Fibroblast of skin of scalp (primary cell): ENCODE data around the gene OCIAD1.
"Not testable (repeated sequence)": the region's sequence is repeated elsewhere in the genome, so short reads cannot be mapped to it uniquely, and the experiment has no call there.

Experiments used
- DNase-seq: peaks from one replicate; pipeline ENCODE4 v3.0.0-alpha.2; 2013

The OCIAD1 gene

DNA sequence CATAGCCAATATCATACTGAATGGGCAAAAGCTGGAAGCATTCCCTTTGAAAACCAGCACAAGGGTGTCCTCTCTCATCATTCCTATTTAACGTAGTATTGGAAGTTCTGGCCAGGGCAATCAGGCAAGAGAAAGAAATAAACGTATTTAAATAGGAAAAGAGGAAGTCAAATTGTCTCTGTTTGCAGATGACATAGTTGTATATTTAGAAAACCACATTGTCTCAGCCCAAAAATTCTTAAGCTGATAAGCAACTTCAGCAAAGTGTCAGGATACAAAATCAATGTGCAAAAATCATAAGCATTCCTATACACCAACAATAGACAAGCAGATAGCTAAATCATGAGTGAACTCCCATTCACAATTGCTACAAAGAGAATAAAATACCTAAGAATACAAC, 9.5 kb upstream of the OCIAD1 start:
- not testable (repeated sequence) for DNase-seq

GRCh38 chr4:48827622-48828021, 3.3 kb upstream of the OCIAD1 start:
- no peak for DNase-seq

DNA sequence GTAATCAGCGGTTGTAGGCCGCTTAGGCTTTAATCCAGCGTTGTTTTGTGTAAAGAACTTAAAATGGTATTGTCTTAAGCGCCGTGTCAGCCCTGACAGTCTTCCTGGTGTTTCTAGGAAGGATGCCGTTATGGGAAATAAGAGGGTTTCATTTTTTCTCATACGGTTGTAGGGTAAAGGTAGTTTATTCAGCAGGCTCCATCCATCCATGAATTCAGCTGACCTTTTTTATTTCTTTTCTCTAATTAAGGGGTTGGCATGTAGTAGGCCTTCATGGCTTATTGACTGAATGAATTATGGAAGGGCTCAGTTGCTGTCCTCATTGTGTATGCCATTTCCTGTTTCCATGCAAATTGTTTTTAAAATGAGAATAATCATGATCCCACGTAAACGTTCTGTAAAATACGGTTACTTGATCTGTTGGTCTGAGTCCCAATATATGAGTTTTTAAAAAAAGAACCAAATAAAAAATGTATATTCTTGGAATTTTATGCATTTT, 693 bp downstream of the OCIAD1 start:
- peak; percentile 1 for DNase-seq

GRCh38 chr4:48832571-48832970, 1.7 kb downstream of the OCIAD1 start:
- no peak for DNase-seq

DNA sequence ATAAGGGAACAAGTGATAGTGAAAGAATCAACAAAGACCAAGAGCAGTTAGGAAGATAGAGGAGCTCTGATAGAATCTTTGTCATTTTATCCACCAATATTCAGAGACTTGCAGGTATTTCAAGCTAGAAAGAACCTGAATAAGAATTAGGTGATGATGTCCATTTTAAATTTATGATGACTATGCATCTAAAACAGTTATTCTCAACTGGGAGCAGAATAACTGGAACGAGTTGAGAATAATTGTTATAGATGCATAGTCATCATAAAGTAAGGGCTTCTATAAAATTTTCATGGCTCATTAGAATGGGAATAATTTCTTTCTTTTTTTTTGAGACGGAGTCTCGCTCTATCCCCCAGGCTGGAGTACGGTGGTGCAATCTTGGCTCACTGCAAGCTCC, 5.8 kb downstream of the OCIAD1 start:
- DNase-seq, result no peak

GRCh38 chr4:48841045-48841827, 10.3 kb downstream of the OCIAD1 start:
- no peak for DNase-seq

- no peak for DNase-seq
These were observed 14.0 kb downstream of the OCIAD1 start for GRCh38 chr4:48844843-48845242.

DNA sequence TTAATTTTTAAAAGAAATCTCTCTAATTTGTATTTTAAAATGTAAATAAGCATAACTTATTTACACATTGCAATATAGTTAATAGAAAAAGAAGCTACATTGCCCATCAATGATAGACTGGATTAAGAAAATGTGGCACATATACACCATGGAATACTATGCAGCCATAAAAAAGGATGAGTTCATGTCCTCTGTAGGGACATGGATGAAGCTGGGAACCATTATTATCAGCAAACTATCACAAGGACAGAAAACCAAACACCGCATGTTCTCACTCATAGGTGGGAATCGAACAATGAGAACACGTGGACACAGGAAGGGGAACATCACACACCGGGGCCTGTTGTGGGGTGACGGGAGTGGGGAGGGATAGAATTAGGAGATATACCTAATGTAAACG, 17.9 kb downstream of the OCIAD1 start:
- not testable (repeated sequence) for DNase-seq

DNA sequence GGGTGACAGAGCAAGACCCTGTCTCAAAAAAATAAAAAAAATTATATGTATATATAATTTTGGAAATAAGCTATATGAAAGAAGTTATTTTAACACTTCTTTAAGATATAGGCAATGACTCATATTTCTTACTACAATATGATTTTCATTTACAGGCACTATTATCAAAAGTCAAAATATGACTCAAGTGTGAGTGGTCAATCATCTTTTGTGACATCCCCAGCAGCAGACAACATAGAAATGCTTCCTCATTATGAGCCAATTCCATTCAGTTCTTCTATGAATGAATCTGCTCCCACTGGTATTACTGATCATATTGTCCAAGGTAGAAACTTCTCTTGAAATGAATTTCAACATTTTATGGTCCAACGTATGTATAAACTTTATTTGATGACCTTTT, 20.8 kb downstream of the OCIAD1 start:
- DNase-seq, result no peak

GRCh38 chr4:48853604-48854394, 22.9 kb downstream of the OCIAD1 start:
- DNase-seq, result no peak

GRCh38 chr4:48854395-48854683, 23.5 kb downstream of the OCIAD1 start:
- no peak for DNase-seq

DNA sequence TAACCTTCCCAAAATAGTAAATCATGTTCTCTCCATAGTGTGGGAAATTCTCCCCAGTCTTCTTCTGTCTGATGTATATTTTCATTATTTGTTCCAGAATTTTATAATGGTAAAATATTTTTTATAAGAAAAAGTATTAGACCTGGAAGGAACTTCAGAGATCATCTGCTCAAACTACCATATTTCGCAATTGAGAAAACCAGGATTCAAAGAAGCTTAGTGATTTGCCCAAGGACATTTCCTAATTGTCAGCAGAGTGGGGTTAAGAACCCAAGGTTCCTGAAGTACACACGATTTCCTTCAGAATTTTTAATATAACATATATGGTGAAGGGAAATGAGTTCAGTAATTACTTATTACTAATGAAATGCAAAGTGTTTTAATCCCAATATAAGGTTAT, 24.1 kb downstream of the OCIAD1 start:
- DNase-seq, result no peak

DNA sequence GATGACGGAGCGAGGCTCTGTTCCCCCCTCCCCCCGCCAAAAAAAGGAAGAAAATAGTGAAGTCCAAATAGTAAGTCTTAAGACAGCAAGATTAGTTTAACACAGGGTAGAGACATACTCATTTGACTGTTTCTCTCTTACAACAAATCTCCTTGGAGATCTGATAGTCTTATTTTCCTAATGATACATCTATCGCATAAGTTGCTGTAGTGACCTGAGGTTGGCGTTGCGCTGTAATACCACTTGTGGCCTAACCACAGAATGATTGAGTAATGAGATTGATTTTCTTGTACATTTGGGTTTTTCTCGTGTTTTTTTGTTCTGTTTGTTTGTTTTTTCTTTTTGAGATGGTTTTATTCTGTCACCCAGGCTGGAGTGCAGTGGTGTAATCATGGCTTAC, 27.2 kb downstream of the OCIAD1 start:
- no peak for DNase-seq

DNA sequence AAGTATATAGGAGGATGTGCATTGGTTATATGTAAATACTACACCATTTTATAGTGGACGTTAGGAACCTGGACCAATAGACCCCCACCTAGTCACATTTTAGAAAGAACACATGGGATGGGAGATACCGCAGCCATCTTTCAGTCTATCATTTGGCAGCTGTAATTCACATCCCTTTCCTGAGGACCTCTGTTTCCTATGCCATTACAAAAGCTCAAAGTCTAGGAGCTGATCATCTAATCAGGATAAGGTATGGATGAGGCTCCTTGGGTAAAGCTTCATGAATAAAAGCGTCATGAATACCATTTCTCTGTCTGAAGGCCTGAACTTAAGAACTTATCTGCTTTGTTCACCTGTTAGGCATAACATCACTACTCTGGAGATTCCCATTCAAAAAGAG, 31.1 kb downstream of the OCIAD1 start:
- DNase-seq, result no peak

DNA sequence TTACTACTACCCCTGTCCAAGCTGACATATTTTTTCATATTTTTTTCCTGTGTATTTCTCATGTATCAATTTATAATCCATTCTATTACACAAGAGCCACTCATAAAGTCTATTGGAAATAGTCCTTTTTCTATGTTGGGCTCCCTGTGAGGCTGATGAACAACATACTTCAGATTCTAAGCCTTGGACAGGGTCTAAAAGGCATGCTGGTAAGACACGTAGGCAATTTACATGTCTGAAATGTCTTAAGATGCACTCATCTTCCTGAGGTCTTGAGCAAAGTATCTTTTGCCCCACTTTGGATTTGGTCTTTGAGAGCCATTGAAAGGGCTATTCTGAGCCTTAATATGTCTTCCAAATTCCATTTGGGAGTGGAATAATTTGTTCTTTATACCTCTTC, 31.8 kb downstream of the OCIAD1 start:
- peak; percentile 25 for DNase-seq

DNA sequence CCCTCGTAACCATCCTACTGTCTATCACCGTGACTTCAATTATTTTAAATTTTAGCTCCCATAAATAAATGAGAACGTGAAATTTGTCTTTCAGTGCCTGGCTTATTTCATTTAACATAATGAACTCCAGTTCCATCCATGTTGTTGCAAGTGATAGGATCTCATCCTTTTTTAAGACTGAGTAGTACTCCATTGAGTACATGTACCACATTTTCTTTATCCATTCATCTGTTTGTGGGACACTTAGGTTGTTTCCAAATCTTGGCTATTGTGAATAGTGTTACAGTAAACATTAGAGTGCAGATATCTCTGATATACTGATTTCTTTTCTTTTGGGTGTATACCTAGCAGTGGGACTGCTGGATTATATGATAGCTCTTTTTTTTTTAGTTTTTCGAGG, 32.8 kb downstream of the OCIAD1 start:
- DNase-seq, result no peak

DNA sequence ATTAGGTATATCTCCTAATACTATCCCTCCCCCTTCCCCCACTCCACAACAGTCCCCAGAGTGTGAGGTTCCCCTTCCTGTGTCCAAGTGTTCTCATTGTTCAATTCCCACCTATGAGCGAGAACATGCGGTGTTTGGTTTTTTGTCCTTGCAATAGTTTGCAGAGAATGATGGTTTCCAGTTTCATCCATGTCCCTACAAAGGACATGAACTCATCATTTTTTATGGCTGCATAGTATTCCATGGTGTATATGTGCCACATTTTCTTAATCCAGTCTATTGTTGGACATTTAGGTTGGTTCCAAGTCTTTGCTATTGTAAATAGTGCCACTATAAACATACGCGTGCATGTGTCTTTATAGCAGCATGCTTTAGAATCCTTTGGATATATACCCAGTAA, 33.8 kb downstream of the OCIAD1 start:
- DNase-seq, result not testable (repeated sequence)

DNA sequence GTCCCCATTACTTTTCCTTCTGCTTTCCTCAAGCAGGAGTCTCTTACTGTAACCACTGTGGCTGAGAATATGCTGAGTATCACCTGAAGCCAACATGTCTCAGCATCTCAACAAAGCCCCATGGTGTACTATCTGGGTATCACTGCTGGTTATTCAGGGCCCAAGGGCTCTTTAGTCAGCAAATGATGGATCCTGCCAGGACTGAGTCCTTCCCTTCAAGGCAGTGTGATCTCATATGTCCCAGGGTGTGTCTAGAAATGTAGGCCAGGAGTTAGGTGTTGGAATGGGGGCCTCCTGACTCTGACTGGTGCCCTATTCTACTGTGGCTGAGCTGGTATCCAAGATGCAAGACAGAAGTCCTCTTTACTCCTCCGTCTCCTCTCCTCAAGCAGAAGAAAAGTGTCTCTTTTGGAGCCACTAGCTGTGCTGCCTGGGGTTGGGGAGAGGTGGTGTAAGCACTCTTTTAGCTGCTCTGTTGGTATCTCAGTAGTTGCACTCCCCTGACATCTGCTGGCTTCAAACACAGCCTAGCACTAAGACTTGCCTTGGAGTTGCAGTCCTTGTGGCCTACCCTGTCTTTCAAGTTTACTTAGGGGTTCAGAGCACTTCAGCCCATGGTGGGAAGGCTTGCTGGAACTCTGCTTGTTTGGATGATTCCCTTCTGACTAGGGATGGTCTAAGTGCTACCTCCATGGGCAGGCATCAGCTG, 47.1 kb downstream of the OCIAD1 start:
- no peak for DNase-seq

DNA sequence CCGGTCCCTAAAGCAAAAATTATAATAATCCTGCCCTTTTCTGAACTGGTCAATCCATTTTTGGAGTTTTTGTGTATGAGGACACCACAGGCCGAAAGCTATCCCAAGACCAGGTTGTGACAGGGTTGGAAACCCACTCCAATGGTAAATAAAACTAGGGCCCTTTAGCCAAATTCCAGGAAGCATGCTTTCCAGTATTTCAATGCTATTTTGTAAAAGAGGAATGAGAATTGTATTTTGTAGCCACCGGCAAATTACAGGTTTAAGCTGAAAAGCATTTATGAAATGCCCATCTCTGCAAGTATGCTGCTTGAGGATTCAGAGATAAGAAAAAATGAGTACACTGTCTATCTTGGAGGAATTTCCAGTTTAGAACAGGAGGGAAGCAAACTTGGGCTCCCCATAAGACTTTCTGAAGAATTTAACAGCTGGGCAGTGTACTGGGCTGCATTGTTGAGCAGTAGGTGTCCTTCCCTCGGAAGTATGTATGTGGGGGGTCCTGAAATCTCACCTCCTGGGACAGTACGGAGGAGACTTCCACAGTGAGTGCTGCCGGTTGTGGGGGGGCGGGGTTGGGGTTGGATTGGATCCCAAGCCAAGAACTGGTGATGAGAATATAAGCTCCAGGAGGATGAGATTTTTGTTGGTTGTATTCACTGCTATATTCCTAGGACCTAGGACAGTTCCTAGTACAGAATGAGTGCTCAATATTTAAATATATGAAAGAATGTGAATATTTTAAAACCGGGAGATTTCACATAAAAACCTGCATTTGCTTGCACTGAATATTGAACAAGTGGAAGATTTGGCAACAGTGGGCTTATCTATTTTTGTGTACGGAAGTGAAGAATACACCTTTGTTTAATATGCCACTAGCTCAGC, 48.9 kb downstream of the OCIAD1 start:
- no peak for DNase-seq

GRCh38 chr4:48881646-48882045, 50.8 kb downstream of the OCIAD1 start:
- not testable (repeated sequence) for DNase-seq

GRCh38 chr4:48889750-48890149, 58.9 kb downstream of the OCIAD1 start:
- DNase-seq, result not testable (repeated sequence)

- DNase-seq, result no peak
These were observed 60.2 kb downstream of the OCIAD1 start for GRCh38 chr4:48891028-48891619.
